ENCODE results near the gene CTDP1. TPM values are rescaled to one million over a fixed set of nuclear protein-coding genes. Genes with fewer than 3 reads are reported as not detected.

CTDP1 gene
- polyA plus RNA-seq, 1 experiment = 12.9 TPM

GRCh38 chr18:79775441-79776221, 96.0 kb downstream of the CTDP1 start:
- no peak for DNase-seq (ENCODE audit: low read depth)
- ChIA-PET CTCF (no interaction called here), POLR2A (no interaction called here)
- Histone ChIP-seq H3K36me3 (ENCODE audit: control insufficient read depth, insufficient read depth, low read length) (no peaks in the 10 kb centered on the region), H3K27me3 (ENCODE audit: control insufficient read depth, insufficient read depth, low read length) (peaks cover 5% of the 10 kb centered on the region), H3K4me3 (ENCODE audit: low read depth, low read length) (no peak overlapping the region)
- no peak for TF ChIP-seq CTCF (IDR thresholded peaks at IDR 0.05; ENCODE audit: insufficient read depth, low read depth, low read length)

GRCh38 chr18:79776674-79777073, 97.1 kb downstream of the CTDP1 start:
- TF ChIP-seq CTCF (IDR thresholded peaks at IDR 0.05; ENCODE audit: insufficient read depth, low read depth, low read length) = no peak
- POLR2A ChIA-PET = no interaction called here
- no peaks in the 10 kb centered on the region for H3K36me3 ChIP-seq (ENCODE audit: control insufficient read depth, insufficient read depth, low read length)
- H3K27me3 ChIP-seq (ENCODE audit: control insufficient read depth, insufficient read depth, low read length) = peaks cover 5% of the 10 kb centered on the region
- H3K4me3 ChIP-seq (ENCODE audit: low read depth, low read length) = no peak overlapping the region
- CTCF ChIA-PET = interaction anchor here (0.6 to 1.1 kb wide), 2 partner anchors 9 to 96 kb away, joined by 3 read pairs; no protein-coding TSS in a partner anchor
- DNase-seq (ENCODE audit: low read depth) = no peak

- TF ChIP-seq CTCF (IDR thresholded peaks at IDR 0.05; ENCODE audit: insufficient read depth, low read depth, low read length) = no peak
- ChIA-PET POLR2A (no interaction called here), CTCF (no interaction called here)
- peaks cover 5% of the 10 kb centered on the region for H3K27me3 ChIP-seq (ENCODE audit: control insufficient read depth, insufficient read depth, low read length)
- no peaks in the 10 kb centered on the region for H3K36me3 ChIP-seq (ENCODE audit: control insufficient read depth, insufficient read depth, low read length)
- no peak overlapping the region for H3K4me3 ChIP-seq (ENCODE audit: low read depth, low read length)
- no peak for DNase-seq (ENCODE audit: low read depth)
These were observed 98.7 kb downstream of the CTDP1 start for GRCh38 chr18:79778291-79778791.

- no peak for TF ChIP-seq CTCF (IDR thresholded peaks at IDR 0.05; ENCODE audit: insufficient read depth, low read depth, low read length)
- no peak for DNase-seq (ENCODE audit: low read depth)
- POLR2A ChIA-PET = no interaction called here
- CTCF ChIA-PET = no interaction called here
- no peaks in the 10 kb centered on the region for H3K36me3 ChIP-seq (ENCODE audit: control insufficient read depth, insufficient read depth, low read length)
- peaks cover 5% of the 10 kb centered on the region for H3K27me3 ChIP-seq (ENCODE audit: control insufficient read depth, insufficient read depth, low read length)
- H3K4me3 ChIP-seq (ENCODE audit: low read depth, low read length) = no peak overlapping the region
These were observed 99.6 kb downstream of the CTDP1 start for GRCh38 chr18:79779021-79779699.

GRCh38 chr18:79779700-79780190, 100.1 kb downstream of the CTDP1 start:
- H3K27me3 ChIP-seq (ENCODE audit: control insufficient read depth, insufficient read depth, low read length) = peaks cover 5% of the 10 kb centered on the region
- no peak for DNase-seq (ENCODE audit: low read depth)
- POLR2A ChIA-PET = no interaction called here

More at GRCh38 chr18:79779700-79780190, 100.1 kb downstream of the CTDP1 start:
- CTCF ChIA-PET = no interaction called here
- Histone ChIP-seq H3K36me3 (ENCODE audit: control insufficient read depth, insufficient read depth, low read length) (no peaks in the 10 kb centered on the region), H3K4me3 (ENCODE audit: low read depth, low read length) (no peak overlapping the region)
- TF ChIP-seq CTCF (IDR thresholded peaks at IDR 0.05; ENCODE audit: insufficient read depth, low read depth, low read length) = no peak
